Hematopoietic multipotent progenitor cell treated with erythropoietin and hydrocortisone succinate and interleukin-3 and kit ligand, for 4 days (in vitro differentiated cells): ENCODE results near the gene ZNF814.
"Not testable (repeated sequence)": the region's sequence is repeated elsewhere in the genome, so short reads cannot be mapped to it uniquely, and the experiment has no call there.

Experiments
- DNase-seq: peaks from one replicate; pipeline ENCODE4 v3.0.0-alpha.2; 2015

The ZNF814 gene

DNA sequence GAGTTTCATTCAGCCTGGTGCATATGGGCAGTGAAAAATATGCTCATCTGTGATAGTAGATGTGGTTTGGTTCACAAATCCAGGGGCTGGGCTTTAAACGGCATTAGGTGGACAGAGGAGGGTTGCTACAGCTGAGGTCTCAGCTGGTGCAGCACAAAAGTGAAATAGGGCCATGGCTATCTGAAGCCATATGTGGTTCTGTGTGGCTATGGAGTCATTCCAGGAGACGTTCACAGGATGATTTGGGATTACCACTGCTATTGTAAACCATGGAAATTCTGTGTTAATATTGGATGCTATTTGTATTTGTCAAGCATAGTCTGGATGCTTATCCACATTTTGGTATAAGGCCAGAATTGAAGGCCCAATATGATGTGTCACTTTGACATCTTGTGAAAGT is 34.7 kb downstream of the ZNF814 start:
- not testable (repeated sequence) for DNase-seq

DNA sequence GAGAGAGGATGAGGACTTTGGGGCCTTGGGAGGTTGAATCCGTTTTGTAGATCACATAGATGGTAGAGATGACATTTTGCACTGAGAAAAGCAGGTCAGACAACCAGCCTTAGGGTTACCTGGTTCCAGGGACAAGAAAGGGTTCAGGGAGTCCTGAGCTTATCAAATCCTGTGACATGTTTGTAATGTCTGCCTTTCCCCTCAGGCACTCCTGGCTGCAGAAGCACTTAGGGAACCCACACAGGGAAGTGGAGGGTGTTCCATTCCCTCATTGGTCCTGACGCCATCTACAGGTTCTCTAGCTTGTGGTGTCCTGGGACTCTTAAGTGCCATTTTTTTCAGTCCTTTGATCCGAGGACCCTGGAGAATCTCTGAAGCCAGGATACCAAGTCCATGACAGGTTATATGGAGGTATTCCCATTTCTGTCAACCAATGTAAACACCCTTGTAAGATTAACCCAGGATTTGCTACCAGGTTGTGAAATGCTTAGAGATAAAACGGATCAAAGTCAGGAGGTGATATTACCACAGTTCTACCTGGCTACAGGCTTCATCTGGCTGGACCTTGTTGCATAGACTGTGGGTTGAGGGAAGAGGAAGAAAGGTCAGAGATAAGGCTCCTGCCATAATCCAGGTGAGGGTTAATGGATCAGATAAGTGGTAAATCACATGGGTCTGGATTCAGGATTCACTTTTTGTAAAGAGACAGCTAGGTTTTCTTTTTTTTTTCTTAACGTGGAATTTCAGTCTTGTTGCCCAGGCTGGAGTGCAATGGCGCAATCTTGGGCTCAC is 36.8 kb downstream of the ZNF814 start:
- not testable (repeated sequence) for DNase-seq

DNA sequence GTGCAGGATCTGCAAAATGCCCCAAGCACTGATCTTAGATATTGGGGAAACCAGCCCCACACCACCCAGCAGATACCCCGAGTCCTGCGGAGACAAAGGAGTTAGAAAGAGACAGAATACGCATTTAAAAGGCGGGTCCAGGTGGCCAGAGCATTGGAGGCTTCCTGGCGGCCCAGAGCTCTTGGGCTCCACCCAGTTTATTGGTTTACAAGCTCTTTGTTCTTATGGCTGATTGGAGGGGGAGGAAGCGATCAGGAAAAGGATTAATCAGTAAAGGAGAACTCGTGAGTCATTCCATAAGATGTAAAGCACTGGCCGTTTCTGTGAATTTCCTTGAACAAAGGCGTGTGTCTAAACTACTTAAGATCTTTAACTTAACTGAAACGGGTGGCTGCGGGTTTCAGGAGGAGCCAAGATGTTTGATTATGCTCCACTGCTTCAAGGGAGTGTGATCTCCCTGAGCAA is 38.3 kb downstream of the ZNF814 start:
- peak; percentile 77 for DNase-seq

DNA sequence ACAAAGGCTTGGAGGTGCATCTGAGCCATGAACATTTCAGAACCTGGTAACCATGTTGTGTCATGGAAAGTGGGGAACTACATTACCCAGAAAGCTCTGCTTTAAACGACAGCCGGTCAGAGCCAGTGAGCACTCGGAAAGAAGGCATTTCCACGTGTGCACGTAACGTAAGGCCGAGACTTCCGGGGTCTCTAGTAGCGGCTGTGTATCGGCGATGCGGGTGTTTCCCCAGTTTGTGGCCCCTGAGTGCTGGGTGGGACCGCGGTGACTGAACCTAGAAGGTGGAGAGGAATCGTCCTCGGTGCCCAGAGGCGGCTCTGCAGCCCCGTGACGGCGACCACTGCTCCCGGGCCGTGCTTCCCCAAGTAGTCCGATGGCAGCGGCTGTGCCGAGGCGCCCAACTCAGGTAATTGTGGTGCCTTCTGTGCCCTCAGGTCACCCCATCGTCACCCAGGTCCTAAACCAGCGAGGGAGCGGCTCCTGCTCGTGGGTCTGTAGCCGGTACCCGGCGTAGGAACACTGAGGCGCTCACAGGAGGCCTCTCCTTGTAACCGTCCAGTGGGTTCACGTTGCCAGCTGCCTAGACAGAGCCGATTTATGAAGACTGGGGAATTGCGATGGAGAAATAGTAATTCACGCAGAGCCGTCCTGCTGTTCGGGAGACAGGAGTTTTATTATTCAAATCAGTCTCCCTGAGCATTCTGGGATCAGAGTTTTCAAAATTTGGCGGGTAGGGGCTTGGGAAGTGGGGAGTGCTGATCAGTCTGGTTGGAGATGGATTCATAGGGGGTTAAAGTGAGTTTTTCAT is 39.0 kb downstream of the ZNF814 start, which contains the start of gene ZNF587:
Gene ZNF587, plus strand, starts transcription at position 194 of the 808 bp plus-strand sequence. Its CDS starts 180 bp downstream, at position 374.
- DNase-seq: peak; percentile 96

- not testable (repeated sequence) for DNase-seq
These were observed 39.6 kb downstream of the ZNF814 start for GRCh38 chr19:57849162-57849665.

GRCh38 chr19:57847164-57847563 is 41.7 kb downstream of the ZNF814 start:
- DNase-seq: not testable (repeated sequence)

GRCh38 chr19:57841122-57841763 is 47.6 kb downstream of the ZNF814 start:
- DNase-seq: no peak

GRCh38 chr19:57838622-57839191 is 50.1 kb downstream of the ZNF814 start:
- DNase-seq: not testable (repeated sequence)

DNA sequence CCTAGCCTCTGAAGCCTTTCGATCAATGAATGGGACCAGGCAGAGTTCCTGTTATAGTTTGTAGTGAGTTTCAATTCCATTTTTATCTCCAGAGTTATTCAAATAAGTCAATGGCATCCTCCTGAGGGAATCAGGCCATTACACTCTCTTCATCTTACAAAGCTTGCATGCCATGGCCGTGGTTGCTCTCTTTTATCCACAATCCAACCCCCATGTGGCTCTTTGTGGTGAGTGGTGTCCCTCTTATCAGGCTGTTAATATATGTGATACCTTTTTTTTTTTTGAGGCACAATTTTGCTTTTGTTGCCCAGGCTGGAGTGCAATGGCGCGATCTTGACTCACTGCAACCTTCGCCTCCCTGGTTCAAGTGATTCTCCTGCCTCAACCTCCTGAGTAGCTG is 51.8 kb downstream of the ZNF814 start:
- DNase-seq: peak; percentile 51

- peak; percentile 71 for DNase-seq
These were observed 58.7 kb downstream of the ZNF814 start, which contains the start of gene ZNF587B for GRCh38 chr19:57830071-57830602. Gene ZNF587B (plus strand): TSS chr19:57830299. CDS start chr19:57830529, 230 bp downstream.

GRCh38 chr19:57829316-57829715 is 59.5 kb downstream of the ZNF814 start:
- DNase-seq: no peak

GRCh38 chr19:57825511-57825910 is 63.3 kb downstream of the ZNF814 start:
- DNase-seq: no peak

DNA sequence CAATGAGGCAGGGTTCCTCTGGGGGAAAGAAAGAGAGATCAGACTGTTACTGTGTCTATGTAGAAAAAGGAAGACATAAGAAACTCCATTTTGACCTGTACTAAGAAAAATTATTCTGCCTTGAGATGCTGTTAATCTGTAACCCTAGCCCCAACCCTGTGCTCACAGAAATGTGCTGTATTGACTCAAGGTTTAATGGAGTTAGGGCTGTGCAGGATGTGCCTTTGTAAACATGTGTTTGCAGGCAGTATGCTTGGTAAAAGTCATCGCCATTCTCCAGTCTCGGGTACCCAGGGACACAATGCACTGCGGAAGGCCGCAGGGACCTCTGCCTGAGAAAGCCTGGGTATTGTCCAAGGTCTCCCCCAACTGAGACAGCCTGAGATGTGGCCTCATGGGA is 65.2 kb downstream of the ZNF814 start:
- DNase-seq: not testable (repeated sequence)

GRCh38 chr19:57823155-57823554 is 65.7 kb downstream of the ZNF814 start:
- DNase-seq: not testable (repeated sequence)

DNA sequence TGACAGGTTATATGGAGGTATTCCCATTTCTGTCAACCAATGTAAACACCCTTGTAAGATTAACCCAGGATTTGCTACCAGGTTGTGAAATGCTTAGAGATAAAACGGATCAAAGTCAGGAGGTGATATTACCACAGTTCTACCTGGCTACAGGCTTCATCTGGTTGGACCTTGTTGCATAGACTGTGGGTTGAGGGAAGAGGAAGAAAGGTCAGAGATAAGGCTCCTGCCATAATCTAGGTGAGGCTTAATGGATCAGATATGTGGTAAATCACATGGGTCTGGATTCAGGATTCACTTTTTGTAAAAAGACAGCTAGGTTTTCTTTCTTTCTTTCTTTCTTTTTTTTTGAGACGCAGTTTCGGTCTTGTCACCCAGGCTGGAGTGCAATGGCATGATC is 67.3 kb downstream of the ZNF814 start:
- not testable (repeated sequence) for DNase-seq

DNA sequence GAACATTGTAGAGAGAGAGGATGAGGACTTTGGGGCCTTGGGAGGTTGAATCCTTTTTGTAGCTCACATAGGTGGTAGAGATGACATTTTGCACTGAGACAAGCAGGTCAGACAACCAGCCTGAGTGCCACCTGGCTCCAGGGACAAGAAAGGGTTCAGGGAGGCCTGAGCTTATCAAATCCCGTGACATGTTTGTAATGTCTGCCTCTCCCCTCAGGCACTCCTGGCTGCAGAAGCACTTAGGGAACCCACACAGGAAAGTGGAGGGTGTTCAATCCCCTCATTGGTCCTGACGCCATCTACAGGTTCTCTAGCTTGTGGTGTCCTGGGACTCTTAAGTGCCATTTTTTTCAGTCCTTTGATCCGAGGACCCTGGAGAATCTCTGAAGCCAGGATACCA is 67.7 kb downstream of the ZNF814 start:
- not testable (repeated sequence) for DNase-seq

- DNase-seq: no peak
These were observed 68.2 kb downstream of the ZNF814 start for GRCh38 chr19:57820599-57820998.

GRCh38 chr19:57819475-57820148 is 69.2 kb downstream of the ZNF814 start:
- peak; percentile 97 for DNase-seq

DNA sequence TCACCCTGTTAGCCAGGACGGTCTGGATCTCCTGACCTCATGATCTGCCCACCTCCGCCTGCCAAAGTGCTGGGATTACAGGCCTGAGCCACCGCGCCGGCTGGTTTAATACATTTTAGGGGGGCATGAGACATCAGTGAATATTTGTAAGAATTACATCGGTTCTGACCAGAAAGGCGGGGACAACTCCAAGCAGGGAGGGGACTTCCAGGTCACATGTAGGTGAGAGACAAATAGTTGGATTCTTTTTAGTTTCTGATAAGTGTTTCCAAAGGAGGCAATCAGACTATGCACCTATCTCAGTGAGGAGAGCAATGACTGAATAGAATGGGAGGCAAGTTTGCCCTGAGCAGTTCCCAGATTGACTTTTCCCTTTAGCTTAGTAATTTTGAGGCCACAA is 70.5 kb downstream of the ZNF814 start:
- peak; percentile 17 for DNase-seq

DNA sequence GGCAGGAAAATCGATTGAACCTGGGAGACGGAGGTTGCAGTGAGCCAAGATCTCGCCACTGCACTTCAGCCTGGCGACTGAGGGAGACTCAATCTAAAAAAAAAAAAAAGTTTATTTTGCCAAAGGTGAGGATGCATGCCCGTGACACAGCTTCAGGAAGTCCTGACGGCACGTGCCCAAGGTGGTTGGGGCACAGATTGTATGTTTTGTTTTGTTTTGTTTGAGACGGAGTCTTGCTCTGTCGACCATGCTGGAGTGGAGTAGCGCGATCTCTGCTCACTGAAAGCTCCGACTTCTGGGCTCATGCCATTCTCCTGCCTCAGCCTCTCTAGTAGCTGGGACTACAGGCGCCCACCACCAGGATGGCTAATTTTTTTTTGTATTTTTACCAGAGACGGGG is 70.9 kb downstream of the ZNF814 start:
- DNase-seq: no peak

DNA sequence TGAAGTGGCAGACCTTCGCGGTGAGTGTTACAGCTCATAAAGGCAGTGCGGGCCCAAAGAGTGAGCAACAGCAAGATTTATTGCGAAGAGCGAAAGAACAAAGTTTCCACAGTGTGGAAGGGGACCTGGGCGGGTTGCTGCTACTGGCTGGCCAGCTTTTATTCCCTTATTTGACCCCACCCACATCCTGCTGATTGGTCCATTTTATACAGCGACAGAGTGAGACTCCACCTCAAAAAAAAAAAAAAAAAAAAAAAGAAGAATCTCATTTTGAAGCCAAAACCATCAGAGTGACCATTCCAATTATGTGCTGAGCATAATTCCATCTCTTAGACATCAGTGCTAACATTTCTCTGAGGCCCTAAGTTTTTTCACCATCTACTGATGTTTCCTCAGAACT is 72.2 kb downstream of the ZNF814 start:
- peak; percentile 50 for DNase-seq
